GM04503 (cell line): ENCODE measurements around the gene ATG7.

Source experiments
- DNase-seq: peaks from one replicate; pipeline ENCODE4 v3.0.0-alpha.2; 2012; ENCODE audit warnings: low read depth

The ATG7 gene, protein sequence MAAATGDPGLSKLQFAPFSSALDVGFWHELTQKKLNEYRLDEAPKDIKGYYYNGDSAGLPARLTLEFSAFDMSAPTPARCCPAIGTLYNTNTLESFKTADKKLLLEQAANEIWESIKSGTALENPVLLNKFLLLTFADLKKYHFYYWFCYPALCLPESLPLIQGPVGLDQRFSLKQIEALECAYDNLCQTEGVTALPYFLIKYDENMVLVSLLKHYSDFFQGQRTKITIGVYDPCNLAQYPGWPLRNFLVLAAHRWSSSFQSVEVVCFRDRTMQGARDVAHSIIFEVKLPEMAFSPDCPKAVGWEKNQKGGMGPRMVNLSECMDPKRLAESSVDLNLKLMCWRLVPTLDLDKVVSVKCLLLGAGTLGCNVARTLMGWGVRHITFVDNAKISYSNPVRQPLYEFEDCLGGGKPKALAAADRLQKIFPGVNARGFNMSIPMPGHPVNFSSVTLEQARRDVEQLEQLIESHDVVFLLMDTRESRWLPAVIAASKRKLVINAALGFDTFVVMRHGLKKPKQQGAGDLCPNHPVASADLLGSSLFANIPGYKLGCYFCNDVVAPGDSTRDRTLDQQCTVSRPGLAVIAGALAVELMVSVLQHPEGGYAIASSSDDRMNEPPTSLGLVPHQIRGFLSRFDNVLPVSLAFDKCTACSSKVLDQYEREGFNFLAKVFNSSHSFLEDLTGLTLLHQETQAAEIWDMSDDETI

DNA sequence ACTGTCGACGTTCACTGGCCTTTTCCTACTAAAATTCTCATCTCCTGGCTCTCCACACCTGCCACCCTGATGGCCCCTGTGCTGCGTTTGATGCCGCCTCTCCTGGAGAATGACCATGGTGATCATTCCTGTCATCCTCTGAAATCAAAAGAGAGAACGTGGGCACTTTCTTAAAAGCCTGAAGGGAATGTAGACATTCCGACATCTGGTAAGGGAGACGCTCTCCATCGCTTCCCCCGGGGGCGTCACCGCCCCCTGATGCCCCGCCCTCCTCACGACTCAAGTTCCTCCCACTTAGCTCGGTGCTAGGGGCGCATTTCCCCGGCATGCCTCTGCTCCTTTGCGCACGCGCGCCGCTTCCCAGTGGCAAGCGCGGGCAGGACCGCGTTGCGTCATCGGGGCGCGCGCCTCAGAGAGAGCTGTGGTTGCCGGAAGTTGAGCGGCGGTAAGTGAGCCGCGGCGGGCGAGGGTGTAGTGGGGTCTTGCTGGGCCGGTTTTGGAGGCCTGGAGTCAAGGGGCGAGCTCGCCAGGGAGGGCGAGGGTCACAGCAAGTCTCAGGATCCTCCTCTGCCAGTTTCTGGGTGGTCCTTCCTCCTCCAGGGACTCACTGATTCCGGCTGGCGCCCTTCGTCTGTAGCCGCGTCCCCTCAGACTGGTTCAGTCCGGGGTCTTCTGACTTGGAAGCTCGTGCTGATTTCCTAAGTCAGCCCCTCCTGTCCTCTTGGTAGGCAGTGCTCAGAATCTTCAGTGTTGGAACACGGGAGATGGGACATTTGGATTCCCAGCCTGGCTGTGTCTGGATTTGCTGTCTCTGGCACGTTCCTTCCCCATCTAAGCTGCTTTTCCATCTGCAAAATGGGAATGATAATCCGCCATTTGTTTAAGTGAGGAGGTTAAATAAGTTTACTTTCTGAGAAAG, at the start of gene ATG7:
TSS of gene ATG7 (plus strand) at position 412 of the 919 bp plus-strand sequence. CDS start 26,299 bp downstream, outside the sequence.
- peak; percentile 67 for DNase-seq

DNA sequence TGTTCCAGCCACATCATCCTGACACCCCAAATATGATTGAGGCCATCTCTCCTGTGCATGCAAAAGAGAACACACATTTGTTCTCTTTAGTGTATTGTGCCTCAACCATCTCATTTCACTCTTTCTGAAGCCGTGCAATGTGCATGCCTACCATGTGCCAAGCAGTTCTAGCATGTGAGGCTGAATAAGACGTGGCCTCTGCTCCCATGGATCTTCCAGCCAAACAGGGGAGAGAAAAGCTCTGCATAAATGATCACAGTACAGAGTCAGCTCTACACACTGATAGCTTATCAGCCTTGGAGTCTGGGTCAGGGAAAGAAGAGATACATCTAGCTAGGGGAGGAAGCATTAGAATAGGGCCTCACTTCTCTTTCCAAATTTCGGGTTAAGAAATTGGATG, 48.2 kb upstream of the ATG7 start:
- no peak for DNase-seq

DNA sequence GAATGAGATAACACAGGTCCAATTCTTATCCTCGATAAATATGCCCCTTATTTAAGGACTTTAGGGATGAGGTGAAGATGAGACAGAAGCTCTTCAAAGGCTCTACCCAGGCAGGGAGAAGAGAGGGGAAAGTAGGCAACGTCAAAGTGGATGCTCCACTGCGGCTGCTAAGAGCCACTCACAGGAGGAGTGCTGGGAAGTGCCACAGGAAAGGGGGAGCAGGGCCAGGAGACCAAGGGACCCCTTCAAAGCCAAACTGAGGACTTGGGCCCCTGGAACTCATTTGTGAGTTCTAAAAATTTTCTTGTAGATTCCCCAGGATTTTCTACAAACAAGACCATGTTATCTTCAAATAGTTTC, 47.3 kb upstream of the ATG7 start:
- DNase-seq: no peak

DNA sequence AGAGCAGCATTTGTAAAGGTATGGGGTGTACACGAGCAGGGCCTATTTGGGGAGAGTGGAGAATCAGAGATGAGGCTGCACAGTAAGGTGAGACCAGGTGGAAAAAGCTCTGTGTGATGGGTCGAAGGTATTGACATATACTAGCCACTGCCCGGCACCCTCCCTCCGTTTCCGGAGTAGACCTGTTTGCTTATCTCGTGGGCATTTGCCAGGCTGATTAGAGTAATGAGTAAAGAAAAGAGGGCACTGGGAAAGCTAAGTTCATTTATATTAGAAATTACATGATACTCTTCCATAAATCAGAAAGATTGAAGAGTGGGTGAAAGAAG, 46.2 kb upstream of the ATG7 start:
- no peak for DNase-seq

DNA sequence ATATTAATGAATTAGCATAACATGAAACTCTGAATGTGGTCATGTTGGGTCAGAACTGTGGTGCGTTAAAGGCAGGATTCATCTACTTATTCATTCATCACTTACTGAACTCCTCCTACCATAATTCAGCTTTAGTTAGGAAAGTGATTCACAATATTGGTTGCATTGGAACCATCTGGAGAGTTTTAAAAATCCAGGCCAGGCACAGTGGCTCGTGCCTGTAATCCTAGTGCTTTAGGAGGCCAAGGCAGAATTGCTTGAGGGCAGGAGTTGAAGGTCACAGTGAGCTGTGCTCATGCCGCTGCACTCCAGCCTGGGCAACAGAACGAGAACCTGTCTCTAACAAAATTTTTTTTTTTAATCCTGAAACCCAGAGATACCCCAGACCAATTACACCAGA, 44.2 kb upstream of the ATG7 start:
- no peak for DNase-seq

DNA sequence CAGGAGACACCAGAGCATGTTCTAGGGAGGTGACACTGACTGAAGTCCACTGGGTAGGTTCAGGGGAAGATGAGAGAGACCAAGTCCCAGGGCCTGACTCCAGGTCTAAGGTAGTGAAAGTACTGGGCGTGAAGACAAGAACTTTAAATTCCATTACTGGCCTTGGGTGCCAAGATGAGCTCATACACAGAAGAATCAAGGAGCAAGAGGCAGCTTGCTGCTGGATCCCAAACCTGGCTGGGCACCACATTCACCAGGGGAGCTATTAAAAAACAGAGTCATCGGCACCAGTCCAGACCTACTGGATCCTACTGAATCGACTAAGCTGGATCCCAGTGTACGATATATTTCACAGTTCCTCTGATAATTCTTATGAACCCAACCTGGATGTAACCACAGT, 42.1 kb upstream of the ATG7 start:
- DNase-seq: no peak

DNA sequence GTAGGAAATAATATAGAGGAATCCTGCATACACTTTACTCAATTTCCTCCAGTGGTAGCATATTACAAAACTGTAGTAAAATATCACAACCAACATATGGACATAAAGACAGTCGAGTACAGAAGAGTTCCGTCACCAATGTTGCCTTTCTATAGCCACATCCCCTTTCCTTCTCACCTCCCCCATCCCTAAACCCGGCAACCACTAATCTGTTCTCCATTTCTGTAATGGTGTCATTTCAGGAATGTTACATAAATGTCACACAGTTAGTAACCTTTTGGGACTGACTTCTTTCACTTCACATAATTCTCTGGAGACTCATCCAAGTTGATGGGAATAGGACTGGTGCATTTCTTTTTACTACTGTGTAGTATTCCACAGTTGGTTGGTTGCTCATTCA, 41.4 kb upstream of the ATG7 start:
- no peak for DNase-seq

DNA sequence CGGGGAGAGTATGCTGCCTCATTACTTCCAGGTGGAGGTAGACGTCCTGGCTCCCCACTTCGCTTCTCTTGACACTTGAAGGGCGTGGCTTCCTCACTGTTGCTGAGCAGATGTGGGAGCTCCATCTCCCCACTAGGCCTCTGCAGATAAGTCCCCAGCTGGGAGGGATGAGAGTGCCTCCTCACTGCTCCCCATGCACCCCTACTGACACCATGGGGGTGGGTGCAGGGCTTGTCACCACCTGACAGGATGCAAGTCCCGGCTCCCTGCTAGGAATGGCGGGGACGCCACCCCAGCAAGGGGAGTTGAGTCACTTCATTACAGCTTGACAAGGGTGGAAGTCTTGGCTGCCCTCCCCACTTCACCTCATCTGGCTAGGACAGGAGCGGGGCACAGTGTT, 36.8 kb upstream of the ATG7 start:
- no peak for DNase-seq

DNA sequence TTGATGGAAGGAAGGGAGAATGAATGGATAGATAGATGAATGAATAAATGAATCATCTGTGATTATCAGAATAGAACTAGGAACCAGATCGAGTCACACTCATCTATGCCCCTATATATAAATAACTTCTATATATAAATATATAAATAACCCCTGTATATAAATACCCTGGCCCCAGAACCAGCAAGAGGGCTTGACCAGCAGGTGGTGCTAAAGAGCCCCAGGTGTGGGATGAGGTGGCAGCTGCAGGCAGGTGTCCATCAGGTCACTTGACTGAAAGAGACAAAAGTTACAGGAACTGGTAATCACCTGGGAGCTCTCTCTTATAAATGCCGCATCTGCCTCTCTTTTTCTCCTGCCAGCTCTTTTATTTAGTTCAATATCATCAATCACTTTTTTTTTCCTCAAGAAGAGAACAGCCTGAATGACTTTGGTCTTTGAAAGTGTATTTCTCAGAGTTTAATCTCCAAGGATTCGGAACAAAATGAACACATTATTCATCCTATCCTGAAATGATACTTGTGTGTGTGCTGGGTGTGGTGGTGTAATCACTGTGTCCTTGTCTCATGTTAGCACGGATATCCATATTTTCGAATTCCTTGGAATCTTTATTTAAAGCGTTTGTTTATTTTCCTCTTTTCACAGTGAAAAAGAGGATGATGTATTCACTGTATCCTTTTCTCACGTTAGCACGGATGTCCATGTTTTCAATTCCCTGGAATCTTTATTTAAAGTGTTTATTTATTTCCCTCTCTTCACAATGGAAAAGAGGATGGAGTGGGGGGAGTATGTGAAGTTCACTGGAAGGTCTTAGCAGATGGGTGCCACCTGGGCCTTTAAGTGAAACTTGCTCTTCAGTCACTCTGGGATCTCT, 35.4 kb upstream of the ATG7 start:
- DNase-seq: peak; percentile 50

DNA sequence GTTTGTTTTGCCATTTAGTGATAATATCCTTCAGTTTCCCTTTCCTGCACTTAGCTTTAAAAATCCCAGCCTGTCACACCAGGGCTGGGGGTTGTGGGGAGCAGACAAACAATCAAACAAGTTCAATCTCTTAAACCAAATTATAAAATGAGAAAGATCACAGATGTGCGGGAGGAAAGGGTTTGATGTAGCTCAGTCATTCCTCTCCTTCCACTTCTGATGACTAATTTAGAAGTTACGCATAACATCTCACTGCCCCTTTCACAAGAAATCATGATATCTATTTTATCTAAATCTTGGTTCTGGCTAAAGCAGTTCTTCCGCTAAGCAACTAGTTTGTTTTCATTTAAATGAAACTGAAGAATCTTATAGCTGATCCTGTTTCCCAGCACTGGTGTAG, 34.1 kb upstream of the ATG7 start:
- DNase-seq: peak; percentile 83

DNA sequence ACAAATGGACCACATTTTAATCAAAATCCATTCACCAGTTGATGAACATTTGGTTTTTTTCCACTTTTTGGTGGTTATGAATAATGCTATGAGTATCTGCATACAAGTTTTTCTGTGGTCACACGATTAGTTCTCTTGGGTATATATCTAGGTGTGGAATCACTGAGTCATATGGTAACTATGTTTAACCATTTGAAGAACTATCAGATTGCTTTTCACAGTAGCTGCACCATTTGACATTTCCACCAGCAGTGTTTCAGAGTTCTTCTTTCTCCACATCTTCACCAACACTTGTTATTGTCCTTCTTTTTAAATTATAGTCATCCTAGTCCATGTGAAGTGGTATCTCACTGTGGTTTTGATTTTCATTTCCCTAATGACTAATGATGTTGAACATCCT, 33.3 kb upstream of the ATG7 start:
- peak; percentile 83 for DNase-seq

DNA sequence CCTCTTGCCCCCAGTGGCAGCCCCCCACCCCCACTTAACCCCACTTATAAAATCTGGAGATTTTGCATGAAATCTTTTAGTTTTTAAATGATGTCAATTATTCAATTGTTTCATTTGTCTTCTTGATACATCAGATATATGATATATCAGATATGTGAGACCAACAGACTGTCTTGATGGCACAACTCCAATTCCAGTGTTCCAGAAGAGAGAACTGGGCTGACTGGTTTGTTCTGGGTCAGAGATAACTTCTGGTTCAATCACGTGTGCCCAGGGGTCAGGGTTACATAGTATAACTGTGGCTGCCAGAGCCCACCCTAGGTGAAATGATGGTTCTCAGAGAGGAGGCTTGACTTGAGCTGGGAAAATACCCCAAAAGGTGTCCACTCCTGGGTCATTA, 32.4 kb upstream of the ATG7 start:
- DNase-seq: no peak

DNA sequence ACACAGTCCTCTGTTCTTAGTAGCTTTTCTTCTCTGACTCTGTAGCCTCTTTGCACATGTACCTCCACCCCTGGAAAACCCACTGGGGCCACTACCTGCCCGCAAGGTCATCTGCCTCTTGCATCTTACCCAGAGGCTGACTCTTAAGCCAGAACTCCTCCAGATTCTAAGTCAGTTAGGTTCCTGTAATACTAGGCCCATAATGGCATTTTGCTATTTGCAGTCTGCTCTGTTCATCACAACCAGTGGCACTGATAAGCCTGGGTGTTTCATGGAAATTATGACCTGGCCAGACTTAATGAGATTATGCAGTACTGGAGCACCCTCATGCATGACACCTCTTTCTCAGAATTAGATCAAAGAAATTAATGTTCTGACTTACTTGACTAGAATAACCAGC, 31.7 kb upstream of the ATG7 start:
- no peak for DNase-seq

DNA sequence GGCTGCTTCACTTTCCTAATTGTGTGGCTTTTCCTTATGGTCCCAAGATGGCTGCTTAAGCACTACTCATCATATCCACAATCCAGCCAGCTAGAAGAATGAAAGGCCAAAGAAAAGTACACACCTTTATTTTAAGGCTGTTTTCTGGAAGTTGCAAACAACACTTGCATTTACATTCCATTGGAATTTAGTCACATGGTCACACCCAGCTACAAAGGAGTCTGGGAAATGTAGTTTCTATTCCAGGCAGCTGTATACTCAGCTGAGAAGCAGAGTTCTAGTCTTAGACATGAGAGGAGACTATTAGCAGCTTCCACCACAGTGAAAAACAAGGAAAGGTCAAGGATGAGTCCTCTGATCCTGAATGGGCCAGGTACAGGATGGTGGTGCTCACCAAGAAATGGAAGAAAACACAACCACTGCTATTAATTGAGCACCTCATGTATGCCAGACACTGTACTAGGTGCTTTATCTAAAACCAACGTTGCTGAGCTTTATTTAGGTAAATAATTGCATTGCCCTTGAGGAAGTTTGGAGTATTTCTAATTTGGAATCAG, 28.0 kb upstream of the ATG7 start:
- no peak for DNase-seq

DNA sequence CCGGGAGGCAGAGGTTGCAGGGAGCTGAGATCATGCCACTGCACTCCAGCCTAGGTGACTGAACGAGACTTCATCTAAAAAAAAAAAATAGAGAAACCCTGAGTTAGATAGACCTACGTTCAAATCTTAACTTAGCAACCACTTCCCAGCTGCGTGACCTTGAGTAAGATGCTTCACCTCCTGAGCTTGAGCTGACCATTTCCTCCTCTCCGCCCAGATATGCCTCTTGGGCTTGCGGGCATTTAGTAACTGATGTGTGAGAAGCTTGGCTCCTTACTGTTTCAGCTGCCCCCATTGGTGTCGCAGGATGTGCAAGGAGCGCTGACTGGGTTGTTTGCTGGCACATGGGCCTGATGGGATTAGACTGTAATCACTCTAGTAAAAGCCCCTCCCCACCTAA, 26.9 kb upstream of the ATG7 start:
- DNase-seq: no peak

DNA sequence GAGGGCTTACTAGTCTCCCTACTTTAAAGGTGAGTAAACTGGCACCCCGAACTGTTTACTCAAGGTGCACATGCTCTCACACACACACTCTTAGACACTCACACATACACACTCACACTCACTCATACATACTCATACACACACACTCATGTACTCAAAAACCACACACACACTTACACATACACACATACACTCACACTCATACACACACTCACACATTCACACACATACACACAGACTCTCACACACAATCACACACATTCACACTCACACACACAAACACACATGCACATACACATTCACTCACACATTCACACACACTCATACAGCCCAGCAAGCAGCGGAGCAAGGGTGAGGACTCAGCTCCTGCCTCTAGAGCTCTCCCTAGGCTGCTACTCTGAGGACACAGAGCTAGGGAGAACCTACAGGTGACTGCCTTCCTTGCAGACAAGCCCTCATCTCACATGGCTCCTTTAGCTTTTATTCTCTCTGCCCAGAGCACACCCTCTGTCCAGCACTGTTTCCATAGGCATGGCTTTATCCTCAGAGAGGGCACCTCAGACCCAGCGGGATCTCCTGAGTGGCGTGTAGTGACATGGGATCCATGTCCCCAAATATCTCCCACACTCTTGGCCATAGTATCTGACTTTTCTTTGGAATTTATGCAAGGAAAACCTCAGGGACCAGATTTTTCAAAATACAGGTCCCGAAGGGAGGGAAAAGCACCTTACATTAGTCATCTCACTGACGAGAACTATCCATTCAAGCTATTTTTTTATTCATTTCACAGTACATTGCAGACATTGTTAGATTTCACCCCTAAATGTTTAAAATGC, 26.2 kb upstream of the ATG7 start:
- DNase-seq: no peak

DNA sequence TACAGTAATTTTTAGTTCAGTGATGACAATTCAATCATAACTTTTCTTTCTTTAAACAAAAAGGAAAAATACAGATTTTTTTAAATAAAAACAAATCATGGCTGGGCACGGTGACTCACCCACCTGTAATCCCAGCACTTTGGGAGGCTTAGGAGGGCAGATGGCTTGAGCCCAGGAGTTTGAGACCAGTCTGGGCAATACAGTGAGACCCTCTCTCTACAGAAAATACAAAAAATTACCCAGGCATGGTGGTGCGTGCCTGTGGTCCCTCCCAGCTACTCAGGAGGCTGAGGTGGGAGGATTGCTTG, 25.6 kb upstream of the ATG7 start:
- DNase-seq: no peak

DNA sequence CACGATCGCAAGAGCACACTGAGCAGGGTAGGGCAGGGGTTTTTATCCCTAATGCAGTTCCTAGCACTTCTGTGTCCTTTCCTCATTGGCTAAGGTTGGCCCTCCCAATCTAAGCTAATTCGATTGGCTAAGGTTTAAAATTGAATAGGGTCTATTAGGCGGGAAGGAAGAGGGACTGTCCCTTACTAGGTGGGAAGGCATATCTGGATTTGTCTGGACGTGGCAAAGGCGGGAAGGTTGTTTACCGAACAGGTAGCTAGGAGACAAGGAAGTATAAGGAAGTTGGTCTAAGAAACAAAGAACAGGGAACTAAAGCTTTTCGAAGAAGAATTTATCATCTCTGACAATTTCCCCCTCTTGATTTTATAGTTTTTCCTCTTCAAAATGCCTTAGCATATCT, 24.8 kb upstream of the ATG7 start:
- no peak for DNase-seq

DNA sequence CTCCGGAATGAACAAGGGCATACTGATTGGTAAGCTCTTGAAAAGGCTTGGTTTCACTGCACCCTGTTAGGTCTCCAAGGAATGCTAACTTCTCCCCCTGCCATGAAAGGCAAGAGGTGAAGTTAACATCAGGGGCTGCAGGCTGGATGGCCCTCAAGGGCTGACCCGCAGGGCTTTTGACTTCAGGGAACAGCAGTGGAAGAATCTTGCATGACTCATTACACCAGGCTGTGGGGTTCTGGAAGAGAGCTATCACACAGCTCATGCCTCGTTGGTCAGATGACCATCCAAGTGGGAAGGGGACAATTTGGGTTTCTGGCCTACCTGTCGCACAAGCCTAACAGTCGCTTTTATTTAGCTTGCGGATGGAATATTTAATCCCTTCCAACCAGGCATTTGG, 23.6 kb upstream of the ATG7 start:
- no peak for DNase-seq

DNA sequence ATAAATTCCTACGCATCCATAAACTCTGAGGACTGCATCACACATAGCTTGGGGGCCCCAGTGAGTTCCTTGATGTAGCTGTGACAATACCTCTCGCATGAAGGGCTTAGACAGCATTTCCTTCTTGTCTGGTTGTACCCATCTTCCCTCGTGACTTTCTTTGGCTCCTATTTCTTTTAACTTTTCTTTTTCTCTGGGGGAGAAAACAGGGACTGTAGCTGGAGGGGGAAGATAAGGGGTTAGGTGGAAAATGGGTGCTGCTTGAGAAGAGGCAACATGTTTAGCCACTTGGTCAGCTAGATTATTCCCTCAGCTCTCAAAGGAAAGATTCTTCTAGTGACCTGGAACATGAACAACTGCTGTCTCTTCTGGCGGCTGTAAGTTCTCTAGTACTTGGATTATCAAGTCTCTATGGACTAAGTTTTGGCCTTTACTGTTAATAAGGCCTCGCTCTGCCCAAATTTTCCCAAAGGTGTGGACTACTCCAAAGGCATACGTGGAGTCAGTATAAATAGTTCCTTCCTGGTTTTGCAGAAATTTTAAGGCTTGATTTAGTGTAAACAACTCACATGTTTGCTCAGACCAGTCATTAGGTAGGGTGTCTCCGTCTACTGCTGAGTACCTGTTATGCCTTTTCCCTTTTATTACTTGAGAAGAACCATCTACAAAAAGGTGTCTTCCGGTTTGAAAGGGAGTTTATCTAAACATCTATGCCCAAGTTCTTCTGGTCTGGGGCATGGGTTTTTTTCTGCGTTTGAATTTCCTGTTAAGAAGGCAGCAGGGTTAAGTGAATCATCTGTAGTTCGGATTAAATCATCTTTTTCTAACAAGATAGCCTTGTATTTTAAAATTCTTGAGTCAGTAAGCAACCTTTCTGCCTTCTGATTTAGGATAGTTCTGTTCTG, 21.0 kb upstream of the ATG7 start:
- no peak for DNase-seq
